HepG2 (cell line): ENCODE measurements around the gene WWC2. TPM values are rescaled to one million over a fixed set of nuclear protein-coding genes. Genes with fewer than 3 reads are reported as not detected.

Experiments
- EP300 ChIP-seq, 3 experiments: sonication (generic) in 1 of 3; formaldehyde crosslinking in 1 of 3; IDR thresholded peaks; 2 replicates each; pipeline versions ENCODE4 v1.5.1 to v1.6.1; 2011 to 2020; ENCODE audit warnings: low read depth in 2 of 3, low read length in 2 of 3, borderline replicate concordance in 1 of 3, improper control_type of control experiment in 1 of 3, mild to moderate bottlenecking in 1 of 3, missing genetic modification reagents in 1 of 3, moderate library complexity in 1 of 3
- FOSL2 ChIP-seq: sonication (generic); formaldehyde crosslinking; IDR thresholded peaks from 2 replicates; pipeline ENCODE4 v1.4.0; 2020; ENCODE audit warnings: missing genetic modification reagents
- FOXA3 ChIP-seq: IDR thresholded peaks from 2 replicates; pipeline ENCODE4 v1.6.1; 2016; ENCODE audit warnings: missing genetic modification reagents, missing compliant biosample characterization
- HDAC1 ChIP-seq: sonication (generic); formaldehyde crosslinking; IDR thresholded peaks from 2 replicates; pipeline ENCODE4 v1.5.1; 2020; ENCODE audit warnings: mild to moderate bottlenecking, missing genetic modification reagents
- KDM2A ChIP-seq: sonication (generic); formaldehyde crosslinking; IDR thresholded peaks from 2 replicates; pipeline ENCODE4 v1.4.0; 2020; ENCODE audit warnings: low read depth, missing genetic modification reagents, borderline replicate concordance
- LRRFIP1 ChIP-seq: sonication (generic); formaldehyde crosslinking; conservative IDR thresholded peaks from 2 replicates; pipeline ENCODE4 v1.4.0; 2020; ENCODE audit warnings: missing genetic modification reagents
- MAZ ChIP-seq, 2 experiments: sonication (generic) in 1 of 2; formaldehyde crosslinking in 1 of 2; IDR thresholded peaks; 2 replicates each; pipeline versions ENCODE4 v1.5.0 to v1.6.1; 2012 to 2020; ENCODE audit warnings: low read depth in 2 of 2, mild to moderate bottlenecking in 2 of 2, borderline replicate concordance in 1 of 2, improper control_type of control experiment in 1 of 2, low read length in 1 of 2, missing genetic modification reagents in 1 of 2, moderate library complexity in 1 of 2
- MIER3 ChIP-seq: IDR thresholded peaks from 2 replicates; pipeline ENCODE4 v1.6.1; 2016; ENCODE audit warnings: missing compliant biosample characterization, borderline replicate concordance
- NR2F1 ChIP-seq, 2 experiments: fragments of 450-650 bp in 1 of 2; formaldehyde crosslinking in 1 of 2; IDR thresholded peaks; 2 replicates each; pipeline versions ENCODE4 v1.5.0 to v1.6.1; 2016 to 2020; ENCODE audit warnings: mild to moderate bottlenecking in 1 of 2, missing compliant biosample characterization in 1 of 2, missing genetic modification reagents in 1 of 2, moderate library complexity in 1 of 2
- PATZ1 ChIP-seq: sonication (generic); formaldehyde crosslinking; IDR thresholded peaks from 2 replicates; pipeline ENCODE4 v1.4.0; 2020; ENCODE audit warnings: missing genetic modification reagents
- SNAI1 ChIP-seq: sonication (generic); formaldehyde crosslinking; IDR thresholded peaks from 2 replicates; pipeline ENCODE4 v1.5.0; 2020; ENCODE audit warnings: mild to moderate bottlenecking, missing genetic modification reagents, borderline replicate concordance
- ZFP37 ChIP-seq: sonication (generic); formaldehyde crosslinking; IDR thresholded peaks from 2 replicates; pipeline ENCODE4 v1.4.0; 2020; ENCODE audit warnings: missing genetic modification reagents, borderline replicate concordance
- ZNF24 ChIP-seq: fragments of 450-650 bp; IDR thresholded peaks from 2 replicates; pipeline ENCODE4 v1.6.1; 2017; ENCODE audit warnings: antibody characterized with exemption, mild to moderate bottlenecking
- ZNF263 ChIP-seq: sonication (generic); formaldehyde crosslinking; IDR thresholded peaks from 2 replicates; pipeline ENCODE4 v1.4.0; 2020; ENCODE audit warnings: missing genetic modification reagents
- ZNF317 ChIP-seq: sonication (generic); formaldehyde crosslinking; IDR thresholded peaks from 2 replicates; pipeline ENCODE4 v1.5.0; 2020; ENCODE audit warnings: mild to moderate bottlenecking, missing genetic modification reagents
- ZNF383 ChIP-seq: sonication (generic); formaldehyde crosslinking; IDR thresholded peaks from 2 replicates; pipeline ENCODE4 v1.4.0; 2020; ENCODE audit warnings: missing genetic modification reagents, mild to moderate bottlenecking, borderline replicate concordance
- ZNF629 ChIP-seq: sonication (generic); formaldehyde crosslinking; conservative IDR thresholded peaks from 2 replicates; pipeline ENCODE4 v1.5.0; 2020; ENCODE audit warnings: missing genetic modification reagents
- ZNF737 ChIP-seq: sonication (generic); formaldehyde crosslinking; IDR thresholded peaks from 2 replicates; pipeline ENCODE4 v1.5.0; 2020; ENCODE audit warnings: missing genetic modification reagents, mild to moderate bottlenecking, borderline replicate concordance
- ZNF780A ChIP-seq: sonication (generic); formaldehyde crosslinking; IDR thresholded peaks from 2 replicates; pipeline ENCODE4 v1.8.0; 2022; ENCODE audit warnings: mild to moderate bottlenecking, missing genetic modification reagents, moderate library complexity
- ZNF841 ChIP-seq: sonication (generic); formaldehyde crosslinking; IDR thresholded peaks from 2 replicates; pipeline ENCODE4 v1.8.1; 2023; ENCODE audit warnings: missing genetic modification reagents, borderline replicate concordance
- ZSCAN29 ChIP-seq: sonication (generic); formaldehyde crosslinking; conservative IDR thresholded peaks from 2 replicates; pipeline ENCODE4 v1.4.0; 2020; ENCODE audit warnings: mild to moderate bottlenecking, missing genetic modification reagents
- polyA plus RNA-seq, 8 experiments: library from polyadenylated mRNA; depleted of rRNA in 3 of 8; stranded (reverse) in 7 of 8; unstranded in 1 of 8; fragments of >200 nt; fragmentation: Illumina TruSeq in 4 of 8; extraction: Trizol in 4 of 8; gene quantifications; 2 replicates each; pipeline versions ENCODE4 v1.2.1 to v1.2.3, GENCODE V29; 2011 to 2016; ENCODE audit warnings: low read depth in 4 of 8, missing spikeins in 1 of 8, mixed read lengths in 1 of 8; ENCODE audit not compliant: insufficient read depth in 1 of 8
- total RNA-seq, 5 experiments: library from RNA; depleted of rRNA; stranded (reverse); fragments of >200 nt; fragmentation: Illumina TruSeq; extraction: Trizol; gene quantifications; 2 replicates each; pipeline ENCODE4 v1.2.3, GENCODE V29; 2016; ENCODE audit warnings: low read depth in 1 of 5
- TF ChIP-seq, protein P1 (sequence below): sonication (generic); formaldehyde crosslinking; IDR thresholded peaks from 2 replicates; pipeline ENCODE4 v1.4.0; 2020; ENCODE audit warnings: missing genetic modification reagents

The WWC2 gene
- total and polyA plus RNA-seq, 2 of the 13 experiments (the other 11 are each of a cell fraction or from before 2014, with no cell fraction given): 40.0 to 50.1 TPM

DNA sequence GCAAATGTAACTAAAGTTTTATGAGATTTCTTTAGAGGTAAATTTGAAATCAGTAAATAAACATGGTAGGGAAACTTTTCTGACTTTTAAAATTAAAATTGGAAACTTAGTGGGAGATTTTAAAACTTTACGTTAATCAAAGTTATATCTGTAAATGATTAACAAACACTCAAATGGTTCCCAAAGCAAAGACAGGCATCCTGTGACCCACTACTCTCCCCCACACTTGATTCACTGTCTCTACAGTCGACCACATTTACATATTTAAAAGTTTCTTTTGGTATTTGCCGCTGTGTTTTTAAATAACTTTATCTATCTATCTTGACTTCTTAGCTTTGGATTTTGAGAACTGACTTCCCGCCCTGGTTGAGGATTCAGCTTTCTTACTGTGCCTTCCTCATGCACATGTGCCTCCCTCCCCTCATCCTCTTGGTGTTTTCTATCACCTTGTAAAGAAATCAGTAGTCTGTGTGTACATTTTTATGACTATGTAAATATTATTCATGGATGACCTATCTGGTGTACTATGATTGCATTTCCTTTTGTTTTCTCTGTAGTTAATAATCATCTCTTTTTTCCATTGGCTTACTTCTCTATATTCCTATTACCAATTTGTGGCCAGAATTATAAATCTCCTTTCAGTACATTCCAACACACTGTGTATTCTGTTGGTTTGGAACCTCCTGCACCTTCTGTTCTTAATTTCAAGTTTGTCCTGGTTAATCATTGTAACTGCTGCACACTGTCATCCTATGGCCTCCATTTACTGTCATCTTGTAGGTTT is 72.6 kb downstream of the WWC2 start (continued):
- TF ChIP-seq ZNF780A (CRISPR knock-in tag) (no peak), EP300 (IDR thresholded peaks at IDR 0.05; ENCODE audit: low read depth in 2 of 2, low read length in 2 of 2) (peak in 1 of 2 experiments; percentile 30; a peak in 1 of 4 replicates), EP300 (CRISPR knock-in tag; IDR thresholded peaks at IDR 0.05; ENCODE audit: borderline replicate concordance) (no peak; the same call in 1 of the 2 replicates), MAZ (IDR thresholded peaks at IDR 0.05; ENCODE audit: borderline replicate concordance, low read depth, low read length) (no peak), MAZ (CRISPR knock-in tag; IDR thresholded peaks at IDR 0.05; ENCODE audit: low read depth) (no peak), ZNF317 (CRISPR knock-in tag) (peak; percentile 67), PATZ1 (CRISPR knock-in tag) (no peak), ZNF263 (CRISPR knock-in tag) (no peak), LRRFIP1 (CRISPR knock-in tag) (no peak), ZNF24 (no peak), FOSL2 (CRISPR knock-in tag) (peak; percentile 24; the same call in 1 of the 2 replicates), ZNF629 (no peak), MIER3 (CRISPR knock-in tag) (0 out of 2 replicates have a peak, but pooled peaks have one; percentile 41), KDM2A (no peak), NR2F1 (CRISPR knock-in tag; IDR thresholded peaks at IDR 0.05) (no peak), ZNF737 (CRISPR knock-in tag) (no peak), ZFP37 (no peak), ZSCAN29 (no peak), HDAC1 (CRISPR knock-in tag) (no peak; the same call in 1 of the 2 replicates), FOXA3 (CRISPR knock-in tag) (peak; percentile 85), ZNF841 (no peak), ZNF383 (CRISPR knock-in tag) (no peak), SNAI1 (CRISPR knock-in tag) (no peak)
- TF ChIP-seq, protein P1, sequence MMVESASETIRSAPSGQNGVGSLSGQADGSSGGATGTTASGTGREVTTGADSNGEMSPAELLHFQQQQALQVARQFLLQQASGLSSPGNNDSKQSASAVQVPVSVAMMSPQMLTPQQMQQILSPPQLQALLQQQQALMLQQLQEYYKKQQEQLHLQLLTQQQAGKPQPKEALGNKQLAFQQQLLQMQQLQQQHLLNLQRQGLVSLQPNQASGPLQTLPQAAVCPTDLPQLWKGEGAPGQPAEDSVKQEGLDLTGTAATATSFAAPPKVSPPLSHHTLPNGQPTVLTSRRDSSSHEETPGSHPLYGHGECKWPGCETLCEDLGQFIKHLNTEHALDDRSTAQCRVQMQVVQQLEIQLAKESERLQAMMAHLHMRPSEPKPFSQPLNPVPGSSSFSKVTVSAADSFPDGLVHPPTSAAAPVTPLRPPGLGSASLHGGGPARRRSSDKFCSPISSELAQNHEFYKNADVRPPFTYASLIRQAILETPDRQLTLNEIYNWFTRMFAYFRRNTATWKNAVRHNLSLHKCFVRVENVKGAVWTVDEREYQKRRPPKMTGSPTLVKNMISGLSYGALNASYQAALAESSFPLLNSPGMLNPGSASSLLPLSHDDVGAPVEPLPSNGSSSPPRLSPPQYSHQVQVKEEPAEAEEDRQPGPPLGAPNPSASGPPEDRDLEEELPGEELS (CRISPR knock-in tag): peak; percentile 63; the same call in 1 of the 2 replicates
